Activated CD4-positive, alpha-beta T cell treated with anti-CD3 and anti-CD28 coated beads, Interleukin-2, amount 10 ng/mL, durations not matched to agents 7 days and 5 days (primary cell): ENCODE measurements around the gene RHOV. TPM values are rescaled to one million over a fixed set of nuclear protein-coding genes. Genes with fewer than 3 reads are reported as not detected.

Experiments
- CTCF ChIA-PET: fragments of 350-600 bp; sonication (Branson Sonifier 250); formaldehyde crosslinking; loops from one replicate; lab custom pipeline; 2021; ENCODE audit warnings: antibody characterized with exemption; lab: Charles Lee
- POLR2A ChIA-PET: fragments of 350-600 bp; sonication (Branson Sonifier 250); formaldehyde crosslinking; loops from one replicate; lab custom pipeline; 2021; ENCODE audit warnings: antibody characterized with exemption; lab: Charles Lee
- DNase-seq: peaks from one replicate; pipeline ENCODE4 v3.0.0-alpha.2; 2020
- H3K27ac Mint-ChIP-seq: one replicate; pipeline ENCODE4 v1.8.0; 2021; ENCODE audit warnings: mild to moderate bottlenecking, moderate library complexity, mixed read lengths
- H3K27me3 Mint-ChIP-seq: one replicate; pipeline ENCODE4 v1.8.0; 2021; ENCODE audit warnings: mixed read lengths
- H3K36me3 Mint-ChIP-seq: one replicate; pipeline ENCODE4 v1.8.0; 2021; ENCODE audit warnings: low read depth, mixed read lengths
- H3K4me1 Mint-ChIP-seq: one replicate; pipeline ENCODE4 v1.8.0; 2021; ENCODE audit warnings: mixed read lengths
- H3K4me3 Mint-ChIP-seq: one replicate; pipeline ENCODE4 v1.8.0; 2021; ENCODE audit warnings: mild to moderate bottlenecking, moderate library complexity, mixed read lengths
- H3K9me3 Mint-ChIP-seq: one replicate; pipeline ENCODE4 v1.8.0; 2021; ENCODE audit warnings: mixed read lengths
- total RNA-seq, 2 experiments: library from RNA; stranded (reverse); gene quantifications; one replicate each; pipeline ENCODE4 v1.2.3, GENCODE V29; 2021

The RHOV gene
- total RNA-seq: not detected

DNA sequence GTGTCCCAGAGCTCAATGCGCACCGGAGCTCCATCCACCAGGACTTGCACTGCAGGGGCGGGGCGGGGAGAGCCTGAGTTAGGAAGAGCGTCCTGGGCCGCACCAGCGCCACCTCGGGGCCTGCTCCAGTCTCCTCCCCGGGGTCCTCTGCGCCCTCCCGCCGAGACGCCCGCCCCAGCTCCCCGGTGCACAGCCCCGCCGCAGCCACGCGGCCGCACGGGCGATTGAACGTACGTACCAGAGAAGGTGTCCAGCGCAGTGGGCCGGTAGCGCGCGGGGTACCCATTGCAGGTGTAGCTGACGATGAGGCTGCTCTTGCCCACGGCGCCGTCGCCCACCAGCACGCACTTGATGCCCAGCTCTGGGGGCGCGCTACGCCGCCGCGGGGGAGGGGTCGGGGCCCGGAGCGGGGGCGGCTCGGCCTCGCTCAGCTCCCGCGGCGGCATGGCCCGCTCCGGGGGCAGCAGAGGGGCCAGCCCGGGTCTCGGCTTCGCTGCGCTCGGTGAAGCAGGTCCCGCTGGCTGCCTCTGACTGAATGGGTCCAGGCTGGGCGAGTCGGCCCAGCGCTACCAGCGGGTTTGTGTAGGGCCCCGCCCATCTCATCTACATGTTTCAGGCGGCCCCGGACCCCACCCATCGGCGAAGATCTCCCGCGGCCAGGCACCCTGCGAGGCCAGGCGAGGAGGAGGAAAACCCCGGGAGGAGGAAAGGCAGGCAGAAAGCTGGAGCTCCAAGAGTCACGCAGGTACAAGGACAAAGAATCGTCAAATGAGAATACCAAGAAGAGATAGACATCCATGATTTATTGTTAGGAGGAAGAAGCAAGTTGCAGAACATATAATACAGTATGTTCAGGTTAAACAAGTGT is at the start of gene RHOV:
Gene RHOV (minus strand): TSS at position 541 of the 868 bp plus-strand sequence. CDS start 95 bp downstream, at position 446.
- Mint-ChIP-seq H3K27ac (no peak within 1 kb of the TSS), H3K4me3 (peak within 1 kb of the TSS; percentile 71), H3K36me3 (no peaks in the 10 kb centered on the region), H3K27me3 (peaks cover 18% of the 10 kb centered on the region), H3K4me1 (peaks cover 18% of the 10 kb centered on the region), H3K9me3 (no peaks in the 10 kb centered on the region)
- CTCF ChIA-PET: interaction anchor here (0.6 to 2.0 kb wide), 7 partner anchors 11 to 56 kb away, joined by 3 to 9 read pairs (median 5); partner anchors contain the start of gene VPS18
- peak; percentile 54 for DNase-seq
- POLR2A ChIA-PET: no interaction called here

GRCh38 chr15:40923551-40923950 is 49.5 kb upstream of the RHOV start:
- Mint-ChIP-seq H3K9me3 (no peaks in the 10 kb centered on the region), H3K27ac (no peak overlapping the region), H3K36me3 (no peaks in the 10 kb centered on the region), H3K27me3 (peaks cover 50% of the 10 kb centered on the region), H3K4me3 (no peak overlapping the region), H3K4me1 (peaks cover 18% of the 10 kb centered on the region)
- DNase-seq: no peak
- ChIA-PET POLR2A (no interaction called here), CTCF (interaction anchor here (0.5 to 3.5 kb wide), 7 partner anchors 15 to 99 kb away, joined by 3 to 12 read pairs (median 4); partner anchors contain the start of gene VPS18)

- ChIA-PET CTCF (interaction anchor here (0.6 to 1.4 kb wide), 4 partner anchors 10 to 486 kb away, joined by 3 to 5 read pairs (median 4); partner anchors contain the start of gene VPS18), POLR2A (no interaction called here)
- Mint-ChIP-seq H3K27ac (no peak overlapping the region), H3K36me3 (no peaks in the 10 kb centered on the region), H3K4me1 (peaks cover 13% of the 10 kb centered on the region), H3K4me3 (no peak overlapping the region), H3K27me3 (peaks cover 45% of the 10 kb centered on the region), H3K9me3 (no peaks in the 10 kb centered on the region)
- DNase-seq: no peak
These were observed 48.6 kb upstream of the RHOV start for GRCh38 chr15:40922608-40923005.

DNA sequence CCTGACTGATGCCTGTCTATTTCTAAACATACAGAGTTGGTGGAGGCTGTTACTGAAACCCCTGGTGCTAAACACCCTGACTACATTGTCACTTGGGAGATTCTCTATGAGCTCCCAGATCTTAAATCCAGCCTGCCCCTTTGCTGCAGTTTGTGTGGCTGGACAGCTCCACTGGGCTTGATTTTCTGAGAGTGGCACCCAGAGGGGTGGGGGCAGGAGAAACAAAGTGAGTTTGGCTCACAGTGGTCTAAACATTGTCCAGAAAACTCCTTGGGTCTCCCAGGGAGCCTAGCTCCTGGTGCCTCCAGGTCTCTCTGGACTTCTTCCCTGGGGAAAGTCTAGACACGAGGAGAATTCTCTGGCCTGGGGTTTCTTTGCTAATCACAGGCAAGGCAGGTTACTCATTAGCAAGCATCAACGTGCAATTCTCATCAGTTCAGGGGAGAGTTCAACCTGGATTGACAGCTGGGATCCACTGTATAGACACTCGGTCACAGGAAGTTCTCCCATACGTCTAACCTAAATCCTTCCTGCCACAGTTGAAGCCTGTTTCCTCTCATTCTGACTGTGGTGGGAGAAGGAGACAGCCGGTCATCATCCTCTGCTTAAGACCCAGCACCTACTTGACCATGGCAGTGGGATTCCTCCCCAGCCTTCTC is 48.0 kb upstream of the RHOV start:
- Mint-ChIP-seq H3K9me3 (no peaks in the 10 kb centered on the region), H3K27me3 (peaks cover 41% of the 10 kb centered on the region), H3K4me3 (no peak overlapping the region), H3K27ac (no peak overlapping the region), H3K36me3 (no peaks in the 10 kb centered on the region), H3K4me1 (peaks cover 11% of the 10 kb centered on the region)
- POLR2A ChIA-PET: no interaction called here
- CTCF ChIA-PET: interaction anchor here (0.7 to 1.4 kb wide), 5 partner anchors 11 to 28 kb away, joined by 3 to 5 read pairs (median 3); partner anchors contain the start of gene VPS18
- DNase-seq: no peak

DNA sequence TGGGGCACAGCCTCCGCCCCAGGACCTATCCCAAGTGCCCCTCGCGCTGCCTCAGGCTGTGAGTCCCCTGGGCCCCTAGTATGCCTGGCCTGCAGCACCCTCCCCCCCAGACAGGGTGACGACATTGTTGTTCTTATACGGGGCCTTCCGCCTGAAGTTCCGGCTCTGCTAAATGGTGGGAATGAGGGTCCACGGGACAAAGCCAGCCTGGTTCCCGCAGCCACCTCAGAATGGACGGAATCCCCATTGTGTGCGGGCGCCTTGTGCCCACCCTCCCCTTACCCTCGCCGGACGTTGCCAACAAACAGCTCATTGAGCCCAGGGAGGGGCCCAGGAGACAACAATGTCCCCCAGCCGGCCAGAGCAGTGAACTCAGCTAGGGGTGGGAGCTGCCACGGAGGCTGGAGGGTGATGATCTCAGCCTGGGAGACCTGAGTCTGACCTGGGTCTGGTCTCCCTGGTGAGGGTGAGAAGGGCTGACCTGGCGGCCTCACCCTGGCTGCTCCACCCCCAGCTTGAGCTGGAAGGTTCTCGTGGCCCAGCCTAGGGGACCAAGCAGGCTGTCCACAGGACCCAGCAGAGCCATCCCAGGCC is 44.9 kb upstream of the RHOV start:
- ChIA-PET POLR2A (no interaction called here), CTCF (interaction anchor here (1.2 to 6.7 kb wide), 5 partner anchors 12 to 23 kb away, joined by 3 to 33 read pairs (median 4); no protein-coding TSS in a partner anchor)
- Mint-ChIP-seq H3K27me3 (peaks cover 11% of the 10 kb centered on the region), H3K4me3 (no peak overlapping the region), H3K36me3 (no peaks in the 10 kb centered on the region), H3K4me1 (no peaks in the 10 kb centered on the region), H3K27ac (no peak overlapping the region), H3K9me3 (no peaks in the 10 kb centered on the region)
- DNase-seq: no peak

GRCh38 chr15:40918146-40918798 is 44.2 kb upstream of the RHOV start:
- CTCF ChIA-PET: interaction anchor here (1.5 to 6.7 kb wide), 3 partner anchors 12 to 23 kb away, joined by 4 to 33 read pairs (median 10); no protein-coding TSS in a partner anchor
- no peaks in the 10 kb centered on the region for H3K9me3 Mint-ChIP-seq
- H3K4me1 Mint-ChIP-seq: no peaks in the 10 kb centered on the region
- H3K36me3 Mint-ChIP-seq: no peaks in the 10 kb centered on the region
- no peak for DNase-seq
- no peak overlapping the region for H3K4me3 Mint-ChIP-seq
- POLR2A ChIA-PET: no interaction called here
- H3K27me3 Mint-ChIP-seq: peaks cover 9% of the 10 kb centered on the region
- no peak overlapping the region for H3K27ac Mint-ChIP-seq

- no peak for DNase-seq
- CTCF ChIA-PET: interaction anchor here (0.8 to 6.7 kb wide), 2 partner anchors 12 to 16 kb away, joined by 4 to 33 read pairs; no protein-coding TSS in a partner anchor
- no peaks in the 10 kb centered on the region for H3K4me1 Mint-ChIP-seq
- no peak overlapping the region for H3K4me3 Mint-ChIP-seq
- H3K9me3 Mint-ChIP-seq: no peaks in the 10 kb centered on the region
- POLR2A ChIA-PET: no interaction called here
- no peaks in the 10 kb centered on the region for H3K36me3 Mint-ChIP-seq
- H3K27me3 Mint-ChIP-seq: peaks cover 4% of the 10 kb centered on the region
- no peak overlapping the region for H3K27ac Mint-ChIP-seq
These were observed 43.6 kb upstream of the RHOV start for GRCh38 chr15:40917585-40917984.

DNA sequence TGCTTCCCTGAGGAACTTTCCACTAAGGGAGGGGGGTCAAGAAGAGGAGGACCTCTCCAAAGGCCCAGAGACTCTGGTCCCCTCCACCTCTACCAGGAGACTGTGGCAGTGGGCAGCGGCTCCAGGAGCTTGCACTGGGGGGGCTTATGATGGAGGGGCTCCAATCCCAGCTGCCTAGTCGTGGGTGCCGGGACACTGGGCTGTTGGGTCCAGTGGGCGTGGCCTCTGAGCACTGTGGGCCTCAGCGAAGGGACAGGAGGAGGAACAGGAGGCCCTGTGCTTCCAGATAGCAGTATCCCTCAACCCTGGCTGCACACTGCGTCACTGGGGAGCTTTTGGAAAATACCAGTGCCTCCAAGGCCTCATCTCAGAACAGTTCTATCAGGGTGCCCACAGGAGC is 41.6 kb upstream of the RHOV start:
- Mint-ChIP-seq H3K9me3 (no peaks in the 10 kb centered on the region), H3K27me3 (no peaks in the 10 kb centered on the region), H3K4me1 (peaks cover 10% of the 10 kb centered on the region), H3K36me3 (no peaks in the 10 kb centered on the region), H3K4me3 (no peak overlapping the region), H3K27ac (no peak overlapping the region)
- POLR2A ChIA-PET: no interaction called here
- CTCF ChIA-PET: interaction anchor here (0.5 to 6.7 kb wide), 4 partner anchors 10 to 689 kb away, joined by 3 to 33 read pairs (median 3); no protein-coding TSS in a partner anchor
- no peak for DNase-seq

- Mint-ChIP-seq H3K36me3 (no peaks in the 10 kb centered on the region), H3K4me3 (no peak overlapping the region), H3K27me3 (no peaks in the 10 kb centered on the region), H3K27ac (no peak overlapping the region), H3K9me3 (no peaks in the 10 kb centered on the region), H3K4me1 (peaks cover 10% of the 10 kb centered on the region)
- CTCF ChIA-PET: interaction anchor here (0.5 to 6.7 kb wide), 7 partner anchors 9 to 688 kb away, joined by 3 to 33 read pairs (median 3); no protein-coding TSS in a partner anchor
- POLR2A ChIA-PET: no interaction called here
- no peak for DNase-seq
These were observed 41.2 kb upstream of the RHOV start for GRCh38 chr15:40915116-40915661.

GRCh38 chr15:40914486-40914885 is 40.5 kb upstream of the RHOV start:
- no peak overlapping the region for H3K4me3 Mint-ChIP-seq
- no peaks in the 10 kb centered on the region for H3K36me3 Mint-ChIP-seq
- no peaks in the 10 kb centered on the region for H3K27me3 Mint-ChIP-seq
- H3K4me1 Mint-ChIP-seq: peaks cover 10% of the 10 kb centered on the region
- H3K9me3 Mint-ChIP-seq: no peaks in the 10 kb centered on the region
- ChIA-PET CTCF (interaction anchor here (0.6 to 1.4 kb wide), 5 partner anchors 16 to 56 kb away, joined by 3 to 4 read pairs (median 3); no protein-coding TSS in a partner anchor), POLR2A (no interaction called here)
- no peak for DNase-seq
- H3K27ac Mint-ChIP-seq: peak overlapping the region; percentile 22

GRCh38 chr15:40914013-40914412 is 40.0 kb upstream of the RHOV start:
- ChIA-PET CTCF (no interaction called here), POLR2A (no interaction called here)
- Mint-ChIP-seq H3K4me3 (no peak overlapping the region), H3K9me3 (no peaks in the 10 kb centered on the region), H3K36me3 (no peaks in the 10 kb centered on the region), H3K27ac (peak overlapping the region; percentile 4), H3K4me1 (peaks cover 10% of the 10 kb centered on the region), H3K27me3 (no peaks in the 10 kb centered on the region)
- no peak for DNase-seq
